Measurements from ENCODE around the gene PDE6G.
A peak's percentile ranks its signal among the peaks of the same experiment; 100 is the strongest.

The PDE6G gene

GRCh38 chr17:81656118-81656743 lies at the start of gene PDE6G:
TSS of gene PDE6G (minus strand) at chr17:81656542. CDS start at chr17:81653305, 3,237 bp downstream.
- TF ChIP-seq CTCF (IDR thresholded peaks at IDR 0.05; ENCODE audit: insufficient read depth, low read length, poor library complexity, severe bottlenecking), result no peak
- H3K27me3 ChIP-seq (replicated peaks; ENCODE audit: control insufficient read depth, insufficient read depth, low read length), result no peaks in the 10 kb centered on the region
- H3K4me3 ChIP-seq (replicated peaks; ENCODE audit: low read depth, low read length), result no peak within 1 kb of the TSS
- no peaks in the 10 kb centered on the region for H3K36me3 ChIP-seq (ENCODE audit: control insufficient read depth, insufficient read depth, low read length)
- no peak for DNase-seq (ENCODE audit: extremely low read depth, insufficient read length)

- no peak for TF ChIP-seq CTCF (IDR thresholded peaks at IDR 0.05; ENCODE audit: insufficient read depth, low read length, poor library complexity, severe bottlenecking)
- Histone ChIP-seq H3K36me3 (ENCODE audit: control insufficient read depth, insufficient read depth, low read length) (peaks cover 39% of the 10 kb centered on the region), H3K4me3 (replicated peaks; ENCODE audit: low read depth, low read length) (no peak overlapping the region), H3K27me3 (replicated peaks; ENCODE audit: control insufficient read depth, insufficient read depth, low read length) (no peaks in the 10 kb centered on the region)
- no peak for DNase-seq (ENCODE audit: extremely low read depth, insufficient read length)
These were observed 49.3 kb upstream of the PDE6G start for GRCh38 chr17:81705518-81706231.

GRCh38 chr17:81703747-81704654 lies 47.7 kb upstream of the PDE6G start:
- H3K36me3 ChIP-seq (ENCODE audit: control insufficient read depth, insufficient read depth, low read length), result peaks cover 42% of the 10 kb centered on the region

GRCh38 chr17:81702934-81703746 lies 46.8 kb upstream of the PDE6G start, which contains the start of gene MRPL12:
TSS of gene MRPL12 (plus strand) at chr17:81703367. CDS start at chr17:81703502, 135 bp downstream.
- Histone ChIP-seq H3K36me3 (ENCODE audit: control insufficient read depth, insufficient read depth, low read length) (peaks cover 39% of the 10 kb centered on the region), H3K27me3 (replicated peaks; ENCODE audit: control insufficient read depth, insufficient read depth, low read length) (no peaks in the 10 kb centered on the region), H3K4me3 (replicated peaks; ENCODE audit: low read depth, low read length) (peak within 1 kb of the TSS; percentile 82)
- DNase-seq (ENCODE audit: extremely low read depth, insufficient read length), result peak; percentile 89
- no peak for TF ChIP-seq CTCF (IDR thresholded peaks at IDR 0.05; ENCODE audit: insufficient read depth, low read length, poor library complexity, severe bottlenecking)

More at GRCh38 chr17:81703747-81704654, 47.7 kb upstream of the PDE6G start:
- H3K4me3 ChIP-seq (replicated peaks; ENCODE audit: low read depth, low read length), result peak overlapping the region; percentile 82
- H3K27me3 ChIP-seq (replicated peaks; ENCODE audit: control insufficient read depth, insufficient read depth, low read length), result no peaks in the 10 kb centered on the region
- DNase-seq (ENCODE audit: extremely low read depth, insufficient read length), result no peak
- TF ChIP-seq CTCF (IDR thresholded peaks at IDR 0.05; ENCODE audit: insufficient read depth, low read length, poor library complexity, severe bottlenecking), result no peak

Measured in GM06990 (cell line).